HCT116 (cell line): ENCODE measurements around the gene TMPRSS3. TPM values are rescaled to one million over a fixed set of nuclear protein-coding genes. Genes with fewer than 3 reads are reported as not detected.

ENCODE experiments used
- ATAC-seq: fragments of 200-7000 bp; cut with Tn5 transposase; 2 replicates; pipeline ENCODE4 v1.9.1; 2020; ENCODE audit warnings: mild to moderate bottlenecking, moderate library complexity
- BruUV-seq: library from RNA; stranded (reverse); fragments of 400-500 nt; replicated peaks from 2 replicates; lab custom pipeline; 2021; lab: Mats Ljungman, UMichigan
- CTCF ChIA-PET: fragments of 300-600 bp; sonication (Branson Sonifier 250); formaldehyde crosslinking; loops from one replicate; lab custom pipeline; 2021; ENCODE audit warnings: antibody characterized with exemption; lab: Charles Lee
- POLR2A ChIA-PET: fragments of 300-600, 350-600 bp; sonication (Branson Sonifier 250); formaldehyde crosslinking; loops from one replicate; lab custom pipeline; 2021; ENCODE audit warnings: antibody characterized with exemption; lab: Charles Lee
- RAD21 ChIA-PET, 2 experiments: fragments of 300-600 bp; sonication (Branson Sonifier 250); formaldehyde crosslinking; loops; one replicate each; lab custom pipeline; 2023; ENCODE audit warnings: low total read pairs in 2 of 2; ENCODE audit not compliant: uncharacterized antibody in 2 of 2, unreplicated experiment in 2 of 2, low non-redundant PET in 1 of 2; lab: Charles Lee
- DNase-seq: peaks from one replicate; pipeline ENCODE4 v3.0.0-alpha.2; 2010; ENCODE audit warnings: low read depth, low spot score
- H2AFZ ChIP-seq: fragments of 200-600 bp; shearing (Covaris generic), sonication (generic); 2 replicates; pipeline ENCODE4 v1.6.1; 2017; ENCODE audit warnings: low read depth, mixed run types, mixed read lengths, antibody characterized with exemption, low read length; ENCODE audit not compliant: poor library complexity, severe bottlenecking
- H3K27ac ChIP-seq: 2 replicates; pipeline ENCODE4 v1.5.1; 2012; ENCODE audit warnings: low read depth, low read length
- H3K27me3 ChIP-seq: fragments of 200-600 bp; sonication (generic); 2 replicates; pipeline ENCODE4 v1.6.1; 2016; ENCODE audit warnings: mixed run types, low read length, mixed read lengths; ENCODE audit not compliant: insufficient read depth
- H3K36me3 ChIP-seq, 2 experiments: fragments of 200-500 bp in 1 of 2; fragments of 200-600 bp in 1 of 2; sonication (Bioruptor generic) in 1 of 2; sonication (generic) in 1 of 2; 2 replicates each; pipeline versions ENCODE4 v1.5.1 to v1.6.1; 2014 to 2016; ENCODE audit warnings: low read length in 2 of 2, inconsistent platforms in 1 of 2, mixed read lengths in 1 of 2, mixed run types in 1 of 2; ENCODE audit not compliant: insufficient read depth in 2 of 2, control insufficient read depth in 1 of 2
- H3K4me1 ChIP-seq, 2 experiments: fragments of 200-600 bp in 1 of 2; sonication (generic) in 1 of 2; 2 replicates each; pipeline versions ENCODE4 v1.5.1 to v1.6.1; 2012 to 2017; ENCODE audit warnings: low read length in 2 of 2, inconsistent platforms in 1 of 2, mild to moderate bottlenecking in 1 of 2, mixed read lengths in 1 of 2, mixed run types in 1 of 2, moderate library complexity in 1 of 2; ENCODE audit not compliant: insufficient read depth in 2 of 2, control insufficient read depth in 1 of 2
- H3K4me2 ChIP-seq: fragments of 200-600 bp; sonication (generic); 2 replicates; pipeline ENCODE4 v1.6.1; 2017; ENCODE audit warnings: mixed run types, low read length, mixed read lengths
- H3K4me3 ChIP-seq, 2 experiments: fragments of 200-600 bp in 1 of 2; sonication (generic) in 1 of 2; replicated peaks in 1 of 2; 2 replicates each; pipeline ENCODE4 v1.5.1; 2011 to 2016; ENCODE audit warnings: low read length in 2 of 2, control low read depth in 1 of 2, low read depth in 1 of 2, mild to moderate bottlenecking in 1 of 2, mixed read lengths in 1 of 2, mixed run types in 1 of 2
- H3K79me2 ChIP-seq: fragments of 200-600 bp; sonication (generic); 2 replicates; pipeline ENCODE4 v1.6.1; 2017; ENCODE audit warnings: mild to moderate bottlenecking, mixed run types, low read length, moderate library complexity, mixed read lengths; ENCODE audit not compliant: insufficient read depth
- H3K9ac ChIP-seq: fragments of 200-600 bp; sonication (generic); 2 replicates; pipeline ENCODE4 v1.6.1; 2016; ENCODE audit warnings: low read length, mixed read lengths
- H3K9me2 ChIP-seq: fragments of 200-600 bp; sonication (generic), shearing (Covaris generic); 2 replicates; pipeline ENCODE4 v1.6.1; 2017; ENCODE audit warnings: mixed run types, mild to moderate bottlenecking, moderate library complexity; ENCODE audit not compliant: insufficient read depth
- H3K9me3 ChIP-seq, 2 experiments: fragments of 200-500 bp in 1 of 2; fragments of 200-600 bp in 1 of 2; sonication (Bioruptor generic) in 1 of 2; sonication (generic) in 1 of 2; 2 replicates each; pipeline ENCODE4 v1.6.1; 2014 to 2017; ENCODE audit warnings: low read length in 2 of 2, mixed read lengths in 2 of 2, inconsistent platforms in 1 of 2, low read depth in 1 of 2, mild to moderate bottlenecking in 1 of 2, mixed run types in 1 of 2, moderate library complexity in 1 of 2; ENCODE audit not compliant: control insufficient read depth in 1 of 2, insufficient read depth in 1 of 2
- H4K20me1 ChIP-seq: fragments of 200-600 bp; sonication (generic), shearing (Covaris generic); 2 replicates; pipeline ENCODE4 v1.6.1; 2017; ENCODE audit warnings: mixed run types, mild to moderate bottlenecking, moderate library complexity; ENCODE audit not compliant: insufficient read depth
- CBX3 ChIP-seq: IDR thresholded peaks from 2 replicates; pipeline ENCODE4 v1.6.1; 2012; ENCODE audit warnings: low read depth
- CEBPB ChIP-seq: IDR thresholded peaks from 2 replicates; pipeline ENCODE4 v1.6.1; 2012; ENCODE audit warnings: low read depth
- CTCF ChIP-seq, 3 experiments: fragments of 200-600 bp in 1 of 3; sonication (generic) in 1 of 3; IDR thresholded peaks in 2 of 3; conservative IDR thresholded peaks in 1 of 3; 2 replicates each; pipeline ENCODE4 v1.5.1; 2012 to 2017; ENCODE audit warnings: low read depth in 2 of 3, low read length in 2 of 3, antibody characterized with exemption in 1 of 3, borderline replicate concordance in 1 of 3, control low read depth in 1 of 3, mild to moderate bottlenecking in 1 of 3, mixed read lengths in 1 of 3, mixed run types in 1 of 3, moderate library complexity in 1 of 3; ENCODE audit not compliant: insufficient read depth in 1 of 3
- EGR1 ChIP-seq: IDR thresholded peaks from 2 replicates; pipeline ENCODE4 v1.6.1; 2012; ENCODE audit warnings: low read depth
- EZH2 ChIP-seq: fragments of 200-600 bp; sonication (generic); IDR thresholded peaks from 2 replicates; pipeline ENCODE4 v1.6.1; 2017; ENCODE audit warnings: antibody characterized with exemption, mixed run types
- EZH2phosphoT487 ChIP-seq: fragments of 200-600 bp; IDR thresholded peaks from 2 replicates; pipeline ENCODE4 v1.6.1; 2018; ENCODE audit warnings: antibody characterized with exemption, borderline replicate concordance
- JUND ChIP-seq: IDR thresholded peaks from 2 replicates; pipeline ENCODE4 v1.6.1; 2012
- POLR2A ChIP-seq: IDR thresholded peaks from 2 replicates; pipeline ENCODE4 v1.7.0; 2011; ENCODE audit warnings: borderline replicate concordance; ENCODE audit not compliant: insufficient read depth, insufficient read length; ENCODE audit errors: extremely low read depth
- SP1 ChIP-seq: IDR thresholded peaks from 2 replicates; pipeline ENCODE4 v1.6.1; 2012; ENCODE audit warnings: low read depth
- SRF ChIP-seq: IDR thresholded peaks from 2 replicates; pipeline ENCODE4 v1.6.1; 2012; ENCODE audit warnings: low read depth
- TCF7L2 ChIP-seq: IDR thresholded peaks from 2 replicates; pipeline ENCODE4 v1.7.0; 2011; ENCODE audit warnings: borderline replicate concordance, inconsistent platforms; ENCODE audit not compliant: insufficient read depth, insufficient read length; ENCODE audit errors: extremely low read depth
- YY1 ChIP-seq: IDR thresholded peaks from 2 replicates; pipeline ENCODE4 v1.6.1; 2011; ENCODE audit warnings: low read length, low read depth, moderate library complexity, mild to moderate bottlenecking; ENCODE audit not compliant: insufficient replicate concordance; ENCODE audit errors: extremely low read depth
- ZFX ChIP-seq: fragments of 450-650 bp; IDR thresholded peaks from 2 replicates; pipeline ENCODE4 v1.6.1; 2017
- intact Hi-C: fragments of 100-400 bp; cut with micrococcal nuclease; formaldehyde crosslinking; loops from 2 replicates; pipeline ENCODE4 v1.10.0; 2022
- total RNA-seq: library from RNA; stranded (reverse); gene quantifications from one replicate; pipeline ENCODE4 v1.2.1, GENCODE V29; 2021; ENCODE audit not compliant: unreplicated experiment
- TF ChIP-seq, protein P1 (sequence below): IDR thresholded peaks from 2 replicates; pipeline ENCODE4 v1.6.1; 2011; ENCODE audit warnings: mild to moderate bottlenecking, low read length, moderate library complexity; ENCODE audit not compliant: insufficient replicate concordance; ENCODE audit errors: extremely low read depth
- TF ChIP-seq, protein P2 (sequence below): IDR thresholded peaks from 2 replicates; pipeline ENCODE4 v1.6.1; 2012

TMPRSS3 gene
- total RNA-seq, 1 experiment from 2014 or later: not detected

- H3K9me3 ChIP-seq: no peaks in the 10 kb centered on the region
- DNase-seq (no peak), ATAC-seq (no peak)
- no peak overlapping the region for H2AFZ ChIP-seq
- no peaks in the 10 kb centered on the region for H3K4me1 ChIP-seq
- H4K20me1 ChIP-seq: no peaks in the 10 kb centered on the region
- TF ChIP-seq CEBPB (no peak), SRF (no peak), EZH2phosphoT487 (no peak), CTCF (IDR thresholded peaks at IDR 0.05 in 2 of 3, conservative IDR thresholded peaks at IDR 0.05 in 1 of 3; ENCODE audit: borderline replicate concordance in 1 of 3, insufficient read depth in 1 of 3, low read depth in 2 of 3, low read length in 2 of 3) (no peak), CBX3 (no peak), ZFX (no peak), POLR2A (no peak), EGR1 (no peak), EZH2 (no peak), JUND (no peak), SP1 (no peak), TCF7L2 (no peak), YY1 (no peak)
- TF ChIP-seq, protein P1, sequence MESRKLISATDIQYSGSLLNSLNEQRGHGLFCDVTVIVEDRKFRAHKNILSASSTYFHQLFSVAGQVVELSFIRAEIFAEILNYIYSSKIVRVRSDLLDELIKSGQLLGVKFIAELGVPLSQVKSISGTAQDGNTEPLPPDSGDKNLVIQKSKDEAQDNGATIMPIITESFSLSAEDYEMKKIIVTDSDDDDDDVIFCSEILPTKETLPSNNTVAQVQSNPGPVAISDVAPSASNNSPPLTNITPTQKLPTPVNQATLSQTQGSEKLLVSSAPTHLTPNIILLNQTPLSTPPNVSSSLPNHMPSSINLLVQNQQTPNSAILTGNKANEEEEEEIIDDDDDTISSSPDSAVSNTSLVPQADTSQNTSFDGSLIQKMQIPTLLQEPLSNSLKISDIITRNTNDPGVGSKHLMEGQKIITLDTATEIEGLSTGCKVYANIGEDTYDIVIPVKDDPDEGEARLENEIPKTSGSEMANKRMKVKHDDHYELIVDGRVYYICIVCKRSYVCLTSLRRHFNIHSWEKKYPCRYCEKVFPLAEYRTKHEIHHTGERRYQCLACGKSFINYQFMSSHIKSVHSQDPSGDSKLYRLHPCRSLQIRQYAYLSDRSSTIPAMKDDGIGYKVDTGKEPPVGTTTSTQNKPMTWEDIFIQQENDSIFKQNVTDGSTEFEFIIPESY: no peak
- TF ChIP-seq, protein P2, sequence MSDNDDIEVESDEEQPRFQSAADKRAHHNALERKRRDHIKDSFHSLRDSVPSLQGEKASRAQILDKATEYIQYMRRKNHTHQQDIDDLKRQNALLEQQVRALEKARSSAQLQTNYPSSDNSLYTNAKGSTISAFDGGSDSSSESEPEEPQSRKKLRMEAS: no peak
- RAD21 ChIA-PET: no interaction called here
- intact Hi-C loops: no loop called here
- H3K27me3 ChIP-seq: peaks cover 3% of the 10 kb centered on the region; the same call in 1 of the 2 replicates
- no peaks in the 10 kb centered on the region for H3K79me2 ChIP-seq
- POLR2A ChIA-PET: interaction anchor here (0.7 kb wide), 1 partner anchor 599 kb away, joined by 3 read pairs; no protein-coding TSS in a partner anchor
- H3K4me3 ChIP-seq: no peak overlapping the region
- no peaks in the 10 kb centered on the region for H3K36me3 ChIP-seq
- no peak overlapping the region for H3K27ac ChIP-seq
- BruUV-seq: no TSS peak
- no peak overlapping the region for H3K4me2 ChIP-seq
- no peak overlapping the region for H3K9ac ChIP-seq
- H3K9me2 ChIP-seq: no peaks in the 10 kb centered on the region
- CTCF ChIA-PET: no interaction called here
Measured at GRCh38 chr21:42395302-42395701, 550 bp downstream of the TMPRSS3 start.
